ENCODE measurements around the gene PITPNM1. TPM values are rescaled to one million over a fixed set of nuclear protein-coding genes. Genes with fewer than 3 reads are reported as not detected.
A peak's percentile ranks its signal among the peaks of the same experiment; 100 is the strongest.

PITPNM1 gene
- total RNA-seq, 1 donor from 2014 or later = 40.5 TPM

GRCh38 chr11:67520856-67521824, 16.0 kb upstream of the PITPNM1 start:
- Mint-ChIP-seq H3K36me3 (ENCODE audit: low read depth) (no peaks in the 10 kb centered on the region), H3K27ac (ENCODE audit: unreplicated experiment) (no peak overlapping the region), H3K27me3 (ENCODE audit: low read depth) (peaks cover 6% of the 10 kb centered on the region), H3K4me1 (ENCODE audit: low read depth) (no peaks in the 10 kb centered on the region), H3K9me3 (ENCODE audit: low read depth) (no peaks in the 10 kb centered on the region), H3K4me3 (ENCODE audit: unreplicated experiment) (no peak overlapping the region)
- no peak for DNase-seq (ENCODE audit: low spot score)
- TF ChIP-seq, protein P1, sequence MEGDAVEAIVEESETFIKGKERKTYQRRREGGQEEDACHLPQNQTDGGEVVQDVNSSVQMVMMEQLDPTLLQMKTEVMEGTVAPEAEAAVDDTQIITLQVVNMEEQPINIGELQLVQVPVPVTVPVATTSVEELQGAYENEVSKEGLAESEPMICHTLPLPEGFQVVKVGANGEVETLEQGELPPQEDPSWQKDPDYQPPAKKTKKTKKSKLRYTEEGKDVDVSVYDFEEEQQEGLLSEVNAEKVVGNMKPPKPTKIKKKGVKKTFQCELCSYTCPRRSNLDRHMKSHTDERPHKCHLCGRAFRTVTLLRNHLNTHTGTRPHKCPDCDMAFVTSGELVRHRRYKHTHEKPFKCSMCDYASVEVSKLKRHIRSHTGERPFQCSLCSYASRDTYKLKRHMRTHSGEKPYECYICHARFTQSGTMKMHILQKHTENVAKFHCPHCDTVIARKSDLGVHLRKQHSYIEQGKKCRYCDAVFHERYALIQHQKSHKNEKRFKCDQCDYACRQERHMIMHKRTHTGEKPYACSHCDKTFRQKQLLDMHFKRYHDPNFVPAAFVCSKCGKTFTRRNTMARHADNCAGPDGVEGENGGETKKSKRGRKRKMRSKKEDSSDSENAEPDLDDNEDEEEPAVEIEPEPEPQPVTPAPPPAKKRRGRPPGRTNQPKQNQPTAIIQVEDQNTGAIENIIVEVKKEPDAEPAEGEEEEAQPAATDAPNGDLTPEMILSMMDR (IDR thresholded peaks at IDR 0.05) = no peak

DNA sequence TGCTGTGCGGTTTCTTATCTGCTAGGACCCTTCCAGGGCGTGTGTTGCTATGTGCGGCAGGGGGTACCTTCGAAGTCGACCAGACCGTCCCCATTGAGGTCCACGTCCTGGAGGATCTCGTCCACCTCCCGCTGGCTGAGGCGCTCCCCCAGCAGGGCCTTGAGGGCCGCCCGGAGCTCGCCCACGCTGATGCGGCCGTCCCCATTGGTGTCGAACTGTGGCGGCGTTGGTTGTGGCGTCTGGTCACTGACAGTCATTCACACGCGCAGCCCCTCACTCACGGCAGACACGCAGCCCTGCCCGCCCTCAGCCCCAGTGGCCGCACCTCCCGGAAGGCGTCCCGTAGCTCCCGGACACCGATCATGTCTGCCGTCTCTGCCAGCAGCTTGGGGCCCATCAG, 14.6 kb upstream of the PITPNM1 start:
- DNase-seq (ENCODE audit: low spot score) = peak; percentile 90
- Mint-ChIP-seq H3K4me1 (ENCODE audit: low read depth) (no peaks in the 10 kb centered on the region), H3K9me3 (ENCODE audit: low read depth) (no peaks in the 10 kb centered on the region), H3K27me3 (ENCODE audit: low read depth) (peaks cover 5% of the 10 kb centered on the region), H3K4me3 (ENCODE audit: unreplicated experiment) (no peak overlapping the region), H3K36me3 (ENCODE audit: low read depth) (no peaks in the 10 kb centered on the region), H3K27ac (ENCODE audit: unreplicated experiment) (no peak overlapping the region)
- TF ChIP-seq, protein P1 (IDR thresholded peaks at IDR 0.05) = no peak

DNA sequence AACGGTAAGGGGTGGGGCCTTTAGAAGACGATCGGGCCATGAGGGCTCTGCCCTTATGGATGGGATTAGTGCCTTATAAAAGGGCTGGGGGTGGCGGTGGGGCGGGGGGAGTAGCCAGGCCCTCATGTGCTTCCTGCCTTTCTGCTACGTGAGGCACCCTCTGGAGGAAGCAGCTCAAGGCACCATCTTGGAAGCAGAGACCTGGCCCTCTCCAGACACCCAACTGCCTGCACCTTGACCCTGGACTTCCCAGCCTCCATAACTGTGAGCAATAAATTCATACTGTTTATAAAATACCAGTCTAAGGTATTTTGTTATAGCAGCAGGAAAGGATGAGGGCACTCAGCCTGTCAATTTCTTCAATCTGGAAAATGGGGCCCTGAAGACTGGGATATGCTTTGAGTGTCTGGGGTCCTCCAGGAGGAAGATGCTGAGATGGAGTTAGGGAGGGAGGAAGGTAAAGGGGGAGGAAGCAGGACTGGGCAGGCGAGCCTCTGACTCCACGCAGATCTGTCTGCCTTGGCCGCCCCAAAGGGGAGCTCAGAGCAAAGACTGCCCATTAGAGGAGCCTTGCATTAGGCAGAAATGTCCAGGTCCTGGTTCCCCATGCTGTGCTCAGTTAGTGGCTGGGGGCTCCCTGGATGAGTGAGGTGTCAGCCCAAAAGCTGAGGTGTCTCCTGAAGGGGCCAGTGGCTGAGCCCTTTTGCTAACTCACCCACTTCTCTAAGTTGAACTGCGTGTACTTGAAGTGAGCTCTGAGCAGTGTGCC, 12.8 kb upstream of the PITPNM1 start:
- no peak overlapping the region for H3K27ac Mint-ChIP-seq (ENCODE audit: unreplicated experiment)
- no peak overlapping the region for H3K4me3 Mint-ChIP-seq (ENCODE audit: unreplicated experiment)

GRCh38 chr11:67516806-67517205, 11.6 kb upstream of the PITPNM1 start:
- H3K27me3 Mint-ChIP-seq (ENCODE audit: low read depth) = peaks cover 4% of the 10 kb centered on the region

More for the DNA sequence above, 12.8 kb upstream of the PITPNM1 start:
- Mint-ChIP-seq H3K36me3 (ENCODE audit: low read depth) (no peaks in the 10 kb centered on the region), H3K9me3 (ENCODE audit: low read depth) (no peaks in the 10 kb centered on the region), H3K27me3 (ENCODE audit: low read depth) (peaks cover 4% of the 10 kb centered on the region), H3K4me1 (ENCODE audit: low read depth) (no peaks in the 10 kb centered on the region)
- DNase-seq (ENCODE audit: low spot score) = no peak
- TF ChIP-seq, protein P1 (IDR thresholded peaks at IDR 0.05) = no peak

More at GRCh38 chr11:67516806-67517205, 11.6 kb upstream of the PITPNM1 start:
- Mint-ChIP-seq H3K9me3 (ENCODE audit: low read depth) (no peaks in the 10 kb centered on the region), H3K27ac (ENCODE audit: unreplicated experiment) (no peak overlapping the region), H3K4me1 (ENCODE audit: low read depth) (no peaks in the 10 kb centered on the region), H3K4me3 (ENCODE audit: unreplicated experiment) (no peak overlapping the region), H3K36me3 (ENCODE audit: low read depth) (no peaks in the 10 kb centered on the region)
- TF ChIP-seq, protein P1 (IDR thresholded peaks at IDR 0.05) = no peak
- DNase-seq (ENCODE audit: low spot score) = no peak

Measured in chondrocyte (in vitro differentiated cells).